ENCODE data around the gene CUL4A. TPM values are rescaled to one million over a fixed set of nuclear protein-coding genes. Genes with fewer than 3 reads are reported as not detected.

Gene CUL4A
- 100 to 1,000 TPM; 106 to 143 (median 122) TPM for total RNA-seq

DNA sequence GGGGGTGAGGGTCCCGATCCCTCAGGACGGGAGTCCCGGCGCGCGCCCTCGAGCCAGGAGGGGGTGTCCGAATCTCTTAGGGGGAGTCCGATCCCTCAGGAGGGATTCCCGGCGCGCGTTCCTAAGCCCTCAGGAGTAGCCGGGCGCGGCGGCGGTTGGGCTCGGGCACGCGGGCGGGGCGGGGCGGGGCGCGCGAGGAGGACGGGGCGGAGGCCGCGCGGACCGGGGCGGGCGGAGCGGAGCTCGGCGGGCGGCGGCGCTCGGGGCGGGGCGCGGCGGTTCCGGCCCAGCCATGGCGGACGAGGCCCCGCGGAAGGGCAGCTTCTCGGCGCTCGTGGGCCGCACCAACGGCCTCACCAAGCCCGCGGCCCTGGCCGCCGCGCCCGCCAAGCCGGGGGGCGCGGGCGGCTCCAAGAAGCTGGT, at the start of gene CUL4A:
TSS of gene CUL4A (plus strand) at position 278 of the 423 bp plus-strand sequence. CDS start at position 293, 15 bp downstream.
- no peak for TF ChIP-seq CTCF (IDR thresholded peaks at IDR 0.05; ENCODE audit: low read depth)

GRCh38 chr13:113159701-113160100, 49.7 kb upstream of the CUL4A start:
- TF ChIP-seq CTCF (IDR thresholded peaks at IDR 0.05; ENCODE audit: low read depth): no peak

DNA sequence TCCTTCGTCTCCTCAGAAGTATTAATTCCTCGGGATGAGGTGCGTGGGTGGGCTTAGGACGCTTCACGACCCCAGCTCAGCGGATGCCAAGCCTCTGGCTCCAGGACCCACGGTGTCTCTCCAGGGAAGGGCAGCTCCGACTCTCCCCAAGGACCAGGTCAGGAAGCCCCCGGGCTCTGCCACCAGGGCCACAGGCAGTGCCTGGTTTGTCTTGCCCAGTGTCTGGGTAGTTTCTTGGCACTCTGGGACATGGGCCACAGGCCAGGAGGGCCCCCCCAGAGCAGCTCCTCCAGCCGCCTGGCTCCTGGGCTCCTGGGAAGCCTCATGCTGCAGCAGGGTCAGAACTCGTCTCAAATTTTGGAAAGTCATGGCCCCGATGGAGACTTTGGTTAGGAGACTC, 48.4 kb upstream of the CUL4A start:
- no peak for TF ChIP-seq CTCF (IDR thresholded peaks at IDR 0.05; ENCODE audit: low read depth)

DNA sequence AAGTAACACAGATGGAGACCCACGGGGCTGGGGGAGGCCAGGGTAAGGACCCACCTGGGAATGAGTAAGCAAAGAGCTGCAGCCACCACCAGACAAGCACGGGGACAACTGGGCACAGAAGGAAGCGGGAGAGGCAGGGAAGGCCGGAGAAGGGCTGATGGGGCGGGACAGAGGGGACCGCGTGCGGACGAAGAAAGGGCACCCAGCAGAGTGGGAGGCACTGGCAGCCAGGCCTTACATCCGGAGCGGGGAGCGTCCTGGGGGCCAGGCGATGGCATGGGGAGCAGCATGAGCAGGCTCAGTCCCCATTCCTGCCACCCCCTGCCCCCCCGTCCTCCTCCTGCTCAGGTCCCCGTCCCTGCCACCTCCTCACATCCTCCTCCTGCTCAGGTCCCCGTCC, 48.0 kb upstream of the CUL4A start:
- no peak for TF ChIP-seq CTCF (IDR thresholded peaks at IDR 0.05; ENCODE audit: low read depth)

GRCh38 chr13:113162783-113163685, 46.4 kb upstream of the CUL4A start:
- no peak for TF ChIP-seq CTCF (IDR thresholded peaks at IDR 0.05; ENCODE audit: low read depth)

- TF ChIP-seq CTCF (IDR thresholded peaks at IDR 0.05; ENCODE audit: low read depth): no peak
Measured at GRCh38 chr13:113164492-113164891, 44.9 kb upstream of the CUL4A start.

GRCh38 chr13:113166266-113166665, 43.1 kb upstream of the CUL4A start:
- no peak for TF ChIP-seq CTCF (IDR thresholded peaks at IDR 0.05; ENCODE audit: low read depth)
